Esophagus squamous epithelium (tissue), 5 donors: ENCODE measurements around the gene DAD1. TPM values are rescaled to one million over a fixed set of nuclear protein-coding genes. Genes with fewer than 3 reads are reported as not detected.
A peak's percentile ranks its signal among the peaks of the same experiment; 100 is the strongest.

Experiments used
- DNase-seq: peaks from one replicate; lab custom pipeline; 2025; lab: John Stamatoyannopoulos, UW
- H3K27ac ChIP-seq, 4 donors: fragments of 200-600 bp; sonication (generic); one replicate each; pipeline ENCODE4 v1.5.1; 2016 to 2019; ENCODE audit warnings: mild to moderate bottlenecking in 1 of 4
- H3K27me3 ChIP-seq, 4 donors: fragments of 200-600 bp; sonication (generic); 1 replicate in 3 of 4; 2 replicates in 1 of 4; pipeline versions ENCODE4 v1.5.1 to v1.6.0; 2017 to 2021; ENCODE audit warnings: antibody characterized with exemption in 1 of 4
- H3K36me3 ChIP-seq, 3 donors: fragments of 200-600 bp; sonication (generic); one replicate each; pipeline ENCODE4 v1.5.1; 2016 to 2019
- H3K4me1 ChIP-seq, 3 donors: fragments of 200-600 bp; sonication (generic); one replicate each; pipeline ENCODE4 v1.5.1; 2017 to 2019
- H3K4me3 ChIP-seq, 4 donors: fragments of 200-600 bp; sonication (generic); 1 replicate in 3 of 4; 2 replicates in 1 of 4; pipeline ENCODE4 v1.5.1; 2016 to 2019; ENCODE audit warnings: mild to moderate bottlenecking in 2 of 4, moderate library complexity in 1 of 4
- H3K9me3 ChIP-seq, 3 donors: fragments of 200-600 bp; sonication (generic); one replicate each; pipeline ENCODE4 v1.5.1; 2016 to 2019
- CTCF ChIP-seq, 6 experiments: fragments of 450-650 bp in 4 of 6; fragments of 200-600 bp in 2 of 6; sonication (generic) in 2 of 6; IDR thresholded peaks; one replicate each; pipeline ENCODE4 v1.5.1; 2016 to 2019; ENCODE audit warnings: antibody characterized with exemption in 6 of 6, mild to moderate bottlenecking in 4 of 6, moderate library complexity in 4 of 6
- POLR2A ChIP-seq, 4 donors: fragments of 450-650 bp; IDR thresholded peaks; one replicate each; pipeline ENCODE4 v1.6.1; 2017; ENCODE audit warnings: antibody characterized with exemption in 4 of 4, mild to moderate bottlenecking in 4 of 4, moderate library complexity in 3 of 4
- WGBS, 2 donors: methylation state at CpG; one replicate each; pipeline ENCODE4 v1.1.5; 2018; 5-methylcytosine and 5-hydroxymethylcytosine counted together
- intact Hi-C: fragments of 100-400 bp; cut with DNase I; formaldehyde crosslinking; loops from one replicate; pipeline ENCODE4 v1.15.0; 2022
- total RNA-seq, 4 donors: library from RNA; depleted of rRNA; stranded (reverse); fragments of >200 nt; gene quantifications; one replicate each; pipeline ENCODE4 v1.1.0, GENCODE V29; 2016
- donor health status: DM: yes; HTN: yes; CAD: no.

DAD1 gene
- total RNA-seq, 4 donors from 2014 or later = 174 to 280 (median 225) TPM

GRCh38 chr14:22540811-22541360 is 48.1 kb downstream of the DAD1 start:
- Histone ChIP-seq H3K36me3 (no peaks in the 10 kb centered on the region), H3K27ac (peak overlapping the region in 1 of 4 donors; percentile 0), H3K4me3 (no peak overlapping the region), H3K9me3 (no peaks in the 10 kb centered on the region), H3K4me1 (peaks cover 5 to 66% (median 32%) of the 10 kb centered on the region in 3 donors), H3K27me3 (no peaks in the 10 kb centered on the region)
- 60 to 79% methylated on average over 4 of the region's 4 CpGs for WGBS, 2 donors
- TF ChIP-seq CTCF (IDR thresholded peaks at IDR 0.05) = no peak
- no peak for TF ChIP-seq POLR2A (IDR thresholded peaks at IDR 0.05)
- DNase-seq = no peak
- intact Hi-C loops = no loop called here

GRCh38 chr14:22540293-22540692 is 48.7 kb downstream of the DAD1 start:
- H3K27ac ChIP-seq = peak overlapping the region in 1 of 4 donors; percentile 0
- intact Hi-C loops = no loop called here
- peaks cover 5 to 65% (median 29%) of the 10 kb centered on the region in 3 donors for H3K4me1 ChIP-seq
- no peak for DNase-seq
- H3K36me3 ChIP-seq = no peaks in the 10 kb centered on the region
- H3K27me3 ChIP-seq = no peaks in the 10 kb centered on the region
- TF ChIP-seq CTCF (IDR thresholded peaks at IDR 0.05) (no peak), POLR2A (IDR thresholded peaks at IDR 0.05) (no peak)
- no peaks in the 10 kb centered on the region for H3K9me3 ChIP-seq
- no peak overlapping the region for H3K4me3 ChIP-seq
- 11 to 12% methylated on average over 1 of the region's 1 CpG for WGBS, 2 donors

- TF ChIP-seq POLR2A (IDR thresholded peaks at IDR 0.05) = no peak
- TF ChIP-seq CTCF (IDR thresholded peaks at IDR 0.05) = no peak
- no peaks in the 10 kb centered on the region for H3K9me3 ChIP-seq
- WGBS, 2 donors = 73 to 83% methylated on average over 3 of the region's 3 CpGs
- peak overlapping the region in 1 of 4 donors; percentile 0 for H3K27ac ChIP-seq
- H3K27me3 ChIP-seq = no peaks in the 10 kb centered on the region
- no peaks in the 10 kb centered on the region for H3K36me3 ChIP-seq
- no peak for DNase-seq
- no peak overlapping the region for H3K4me3 ChIP-seq
- intact Hi-C loops = no loop called here
- peaks cover 5 to 60% (median 29%) of the 10 kb centered on the region in 3 donors for H3K4me1 ChIP-seq
Observed at GRCh38 chr14:22539831-22540230, 49.2 kb downstream of the DAD1 start.

GRCh38 chr14:22538671-22539228 is 50.3 kb downstream of the DAD1 start:
- 83 to 91% methylated on average over 2 of the region's 5 CpGs for WGBS, 2 donors
- Histone ChIP-seq H3K4me1 (peaks cover 5 to 58% (median 29%) of the 10 kb centered on the region in 3 donors), H3K27me3 (no peaks in the 10 kb centered on the region), H3K4me3 (peak overlapping the region in 1 of 4 donors; percentile 4), H3K36me3 (no peaks in the 10 kb centered on the region), H3K9me3 (no peaks in the 10 kb centered on the region), H3K27ac (peak overlapping the region in 3 of 4 donors; percentile 31 to 72 (median 66))
- DNase-seq = no peak
- intact Hi-C loops = no loop called here
- TF ChIP-seq CTCF (IDR thresholded peaks at IDR 0.05) = no peak
- TF ChIP-seq POLR2A (IDR thresholded peaks at IDR 0.05) = no peak

DNA sequence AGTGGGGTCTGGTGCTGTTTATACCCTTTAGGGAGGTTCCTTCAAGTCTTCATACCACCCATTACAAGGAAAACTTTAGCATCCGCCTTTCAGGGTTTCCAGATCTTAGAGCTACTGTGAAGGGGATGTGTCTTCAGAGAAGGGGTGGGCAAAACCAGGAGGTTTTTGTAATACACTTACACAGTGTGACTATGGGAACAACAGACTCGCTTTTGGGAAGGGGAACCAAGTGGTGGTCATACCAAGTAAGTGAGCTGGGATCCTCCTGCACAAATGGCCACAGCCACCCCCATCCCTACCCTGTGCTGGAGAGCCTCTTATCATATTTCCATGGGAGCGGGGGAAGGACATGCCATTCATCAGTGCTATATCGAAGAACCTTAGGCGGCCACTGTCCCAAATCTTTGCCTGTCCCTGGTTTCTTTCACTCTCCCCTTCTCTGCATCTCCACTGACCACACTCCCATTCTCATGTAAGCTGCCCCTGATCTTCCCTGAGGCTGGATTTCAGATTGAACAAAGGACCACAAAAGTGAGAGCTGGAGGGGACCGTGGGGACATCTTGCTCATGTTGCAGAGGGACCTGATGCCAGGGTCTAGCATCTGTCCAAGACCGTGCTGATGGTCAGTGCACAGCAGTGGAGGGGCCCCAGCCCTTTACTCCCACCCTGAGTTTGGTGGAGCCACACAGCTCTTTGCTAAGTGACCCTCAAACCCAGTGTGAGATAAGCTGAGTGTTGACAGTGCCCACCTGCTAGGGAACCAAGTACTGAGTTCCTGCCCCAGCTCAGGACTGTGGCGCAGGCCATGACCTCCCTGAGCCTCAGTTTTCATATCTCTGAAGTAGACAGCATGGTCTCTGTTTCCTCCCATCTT is 51.4 kb downstream of the DAD1 start:
- Histone ChIP-seq H3K27me3 (no peaks in the 10 kb centered on the region), H3K27ac (peak overlapping the region; percentile 54 to 76 (median 69)), H3K36me3 (no peaks in the 10 kb centered on the region), H3K4me3 (no peak overlapping the region), H3K4me1 (peaks cover 5 to 56% (median 29%) of the 10 kb centered on the region in 3 donors), H3K9me3 (no peaks in the 10 kb centered on the region)
- 78 to 84% methylated on average over 8 of the region's 8 CpGs for WGBS, 2 donors
- no peak for DNase-seq
- intact Hi-C loops = no loop called here
- TF ChIP-seq POLR2A (IDR thresholded peaks at IDR 0.05) = no peak
- no peak for TF ChIP-seq CTCF (IDR thresholded peaks at IDR 0.05)
